RCC 7860 (cell line): ENCODE measurements around the gene FAM81B.

Source experiments
- DNase-seq: peaks from one replicate; pipeline ENCODE4 v3.0.0-alpha.2; 2015; ENCODE audit warnings: low spot score
- FAIRE-seq: peaks from 2 replicates; lab custom pipeline; 2012; peaks lifted over from hg19 to GRCh38; lab: Jason Lieb, UNC

Gene FAM81B

DNA sequence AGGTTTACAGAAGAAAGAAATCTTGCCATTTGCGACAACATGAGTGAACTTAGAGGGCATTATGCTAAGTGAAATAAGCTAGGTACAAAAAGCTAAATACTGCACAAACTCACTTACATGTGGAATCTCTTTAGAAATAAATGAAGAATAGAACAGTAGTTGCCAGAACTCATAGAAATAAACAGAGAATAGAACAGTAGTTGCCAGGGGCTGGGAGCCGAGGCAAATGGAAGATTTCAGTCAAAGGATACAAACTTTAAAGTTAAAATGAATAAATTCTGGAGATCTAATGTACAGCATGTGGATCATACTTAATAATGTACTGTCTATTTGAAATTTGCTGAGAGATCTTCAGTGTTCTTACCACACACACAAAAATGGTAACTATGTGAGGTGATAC, 63.4 kb downstream of the FAM81B start:
- DNase-seq: no peak
- no peak for FAIRE-seq

GRCh38 chr5:95460665-95461064, 69.5 kb downstream of the FAM81B start:
- no peak for DNase-seq
- no peak for FAIRE-seq

- no peak for FAIRE-seq
Measured at GRCh38 chr5:95471487-95471886, 80.3 kb downstream of the FAM81B start.

GRCh38 chr5:95471942-95472341, 80.8 kb downstream of the FAM81B start:
- FAIRE-seq: no peak
- DNase-seq: no peak

More at GRCh38 chr5:95471487-95471886, 80.3 kb downstream of the FAM81B start:
- DNase-seq: no peak

DNA sequence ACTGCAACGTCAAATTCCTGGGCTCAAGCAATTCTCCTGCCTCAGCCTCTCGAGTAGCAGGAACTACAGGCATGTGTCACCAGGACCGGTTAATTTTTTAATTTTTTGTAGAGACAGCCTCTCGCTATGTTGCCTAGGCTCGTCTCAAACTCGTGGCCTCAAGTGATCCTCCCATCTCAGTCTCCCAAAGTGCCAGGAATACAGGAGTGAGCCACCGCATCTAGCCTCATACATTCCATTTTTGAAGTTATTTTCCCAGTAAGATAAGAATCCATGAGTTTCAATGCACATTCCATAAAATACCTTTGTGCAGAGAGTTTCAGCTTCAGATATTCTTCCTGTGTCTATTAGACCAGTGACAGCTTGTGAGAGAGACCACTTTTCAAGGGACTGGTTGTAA, 93.3 kb downstream of the FAM81B start:
- no peak for DNase-seq
- no peak for FAIRE-seq

DNA sequence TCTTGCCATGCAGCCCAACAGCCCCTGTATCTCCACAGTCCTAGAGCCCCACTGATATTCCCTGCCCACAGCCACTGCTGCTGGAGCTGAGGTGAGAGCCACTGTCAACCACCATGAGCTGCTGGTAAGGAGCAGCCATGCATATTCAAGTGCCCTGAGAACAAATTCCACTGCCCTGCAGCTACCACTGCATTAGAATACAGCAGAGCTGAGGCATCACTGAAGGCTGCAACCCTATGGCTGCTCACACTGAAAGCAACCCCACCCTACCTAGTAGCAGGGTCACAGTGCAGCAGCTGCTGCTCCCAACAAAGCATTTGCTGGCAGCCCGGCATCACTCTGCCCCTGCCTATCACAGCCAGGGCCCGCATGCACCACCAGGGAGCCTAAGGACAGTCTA, 95.0 kb downstream of the FAM81B start:
- DNase-seq (no peak), FAIRE-seq (no peak)

DNA sequence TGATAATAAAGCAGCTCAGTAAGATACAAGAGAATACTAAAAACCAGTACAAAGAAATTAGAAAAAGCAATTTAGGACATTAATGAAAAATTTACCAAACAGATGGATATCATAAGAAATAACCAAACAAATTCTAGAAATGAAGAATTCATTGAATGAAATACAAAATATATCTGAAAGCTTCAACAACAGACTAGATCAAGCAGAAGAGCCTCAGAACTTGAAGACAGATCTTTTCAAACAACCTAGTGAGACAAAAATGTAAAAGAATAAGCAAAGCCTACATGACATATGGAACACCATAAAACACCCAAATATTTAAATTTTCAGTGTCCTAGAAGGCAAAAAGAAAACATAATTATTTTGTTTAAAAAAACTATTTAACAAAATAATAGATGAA, 96.7 kb downstream of the FAM81B start:
- DNase-seq (no peak), FAIRE-seq (no peak)
